ENCODE measurements around the gene AOPEP.
A peak's percentile ranks its signal among the peaks of the same experiment; 100 is the strongest.

Gene AOPEP

GRCh38 chr9:95031711-95032461 is 305.4 kb downstream of the AOPEP start:
- no peak for DNase-seq (ENCODE audit: low read depth in 2 of 2)

- DNase-seq (ENCODE audit: low read depth in 2 of 2), result no peak
Observed at GRCh38 chr9:95032580-95033341, 306.3 kb downstream of the AOPEP start.

DNA sequence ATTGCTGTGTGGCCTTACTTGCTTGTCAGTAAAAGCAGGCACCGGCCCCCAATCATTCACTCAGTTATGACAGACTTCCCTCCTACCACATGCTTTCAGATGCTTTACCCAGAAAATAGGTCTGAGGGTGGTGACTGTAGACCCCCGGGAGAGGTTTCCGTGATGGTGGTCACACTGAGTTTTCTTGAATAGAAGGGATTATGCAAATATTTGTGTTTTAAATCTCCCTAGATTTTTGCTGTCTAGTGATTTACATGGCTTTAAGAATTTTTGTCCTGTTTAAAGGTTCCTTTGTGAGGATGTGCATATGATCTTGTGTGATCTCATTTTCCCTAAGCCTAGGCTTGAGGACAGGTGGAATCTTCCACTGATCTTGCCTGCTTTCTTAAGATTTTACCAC is 309.3 kb downstream of the AOPEP start:
- DNase-seq (ENCODE audit: low read depth in 2 of 2), result no peak

DNA sequence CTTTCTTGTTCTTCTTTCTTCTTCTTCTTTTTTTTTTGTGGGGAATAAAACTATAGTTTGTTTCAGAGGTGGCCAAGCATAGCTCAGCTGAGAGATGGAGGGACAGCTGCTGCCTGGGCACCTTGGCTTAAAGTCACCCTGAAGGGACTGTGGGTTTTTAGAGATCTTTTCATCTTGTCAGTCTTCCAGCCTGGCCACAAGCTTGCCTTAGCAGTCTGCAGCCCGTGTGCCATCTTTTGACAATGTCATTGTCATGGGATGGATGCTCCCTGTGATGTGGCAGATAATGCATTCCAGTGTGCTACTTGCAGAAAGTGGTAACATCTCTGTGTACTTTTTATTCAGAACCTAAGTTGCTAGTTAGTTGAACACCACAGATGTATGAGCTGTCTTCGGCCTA is 310.2 kb downstream of the AOPEP start:
- DNase-seq (ENCODE audit: low read depth in 2 of 2), result no peak

- DNase-seq (ENCODE audit: low read depth in 2 of 2), result no peak
Observed at GRCh38 chr9:95037789-95038521, 311.5 kb downstream of the AOPEP start.

GRCh38 chr9:95038666-95039065 is 312.2 kb downstream of the AOPEP start:
- DNase-seq (ENCODE audit: low read depth in 2 of 2), result no peak

GRCh38 chr9:95040106-95040505 is 313.6 kb downstream of the AOPEP start:
- no peak for DNase-seq (ENCODE audit: low read depth in 2 of 2)

- DNase-seq (ENCODE audit: low read depth in 2 of 2), result no peak
Observed at GRCh38 chr9:95043826-95044225, 317.3 kb downstream of the AOPEP start.

- no peak for DNase-seq (ENCODE audit: low read depth in 2 of 2)
Observed at GRCh38 chr9:95044731-95045508, 318.4 kb downstream of the AOPEP start.

- no peak for DNase-seq (ENCODE audit: low read depth in 2 of 2)
Observed at GRCh38 chr9:95045751-95046150, 319.3 kb downstream of the AOPEP start.

DNA sequence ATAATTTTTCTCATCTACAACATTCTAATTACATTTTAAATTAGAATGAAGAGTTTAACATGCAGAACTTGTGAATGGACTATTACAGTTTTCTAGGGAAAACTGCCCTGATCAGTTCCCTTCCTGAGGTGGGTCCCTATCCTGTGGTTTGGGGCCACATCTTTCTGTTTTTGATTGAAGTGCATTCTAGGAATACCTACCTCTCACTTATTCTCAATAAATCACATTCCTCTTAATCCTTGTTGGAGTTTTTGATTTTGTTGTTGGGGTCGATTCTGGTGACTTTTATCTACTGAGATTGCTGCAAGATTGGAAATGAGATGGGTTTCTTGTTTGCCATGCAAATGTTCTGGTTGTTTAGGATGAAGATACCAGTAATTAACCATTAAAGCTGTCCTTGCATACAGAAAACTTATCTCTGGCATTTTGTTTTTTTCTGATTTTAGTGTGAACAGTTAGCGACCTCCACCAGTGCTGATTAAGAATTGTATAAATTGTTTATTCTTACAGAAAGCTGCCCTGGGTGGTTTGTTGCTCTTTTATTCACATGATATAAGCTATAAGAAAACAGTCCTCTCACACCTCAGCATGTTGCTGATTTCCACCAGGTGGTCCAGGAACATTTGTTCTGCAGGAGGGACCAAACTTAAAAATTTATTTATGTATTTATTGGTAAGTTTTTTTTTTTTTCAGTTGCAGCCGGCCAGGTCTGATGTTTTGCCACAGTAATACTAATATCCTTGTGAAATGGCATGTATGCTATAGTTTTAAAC is 321.1 kb downstream of the AOPEP start:
- DNase-seq (ENCODE audit: low read depth in 2 of 2), result no peak

GRCh38 chr9:95048225-95049087 is 322.0 kb downstream of the AOPEP start:
- DNase-seq (ENCODE audit: low read depth in 2 of 2), result peak; percentile 25 to 55

DNA sequence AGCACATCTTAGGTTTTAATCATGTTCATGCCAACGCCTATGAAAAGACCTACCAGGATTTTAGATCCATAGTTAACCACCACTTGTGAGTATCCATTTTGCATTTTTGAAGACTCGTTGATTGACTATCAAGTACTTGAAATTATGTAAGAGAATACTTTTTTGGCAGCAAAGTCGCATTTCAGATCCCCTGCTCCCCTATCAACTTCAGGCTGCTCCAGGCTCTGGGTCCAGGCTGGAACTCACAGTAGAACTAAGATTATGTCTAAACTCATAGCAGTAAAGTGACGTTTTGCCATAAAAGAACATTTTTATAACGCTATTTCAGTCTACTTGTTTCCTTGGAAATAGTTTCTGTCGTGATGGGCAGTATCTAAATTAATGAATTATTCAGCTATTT is 323.3 kb downstream of the AOPEP start:
- no peak for DNase-seq (ENCODE audit: low read depth in 2 of 2)

GRCh38 chr9:95053611-95054570 is 327.4 kb downstream of the AOPEP start:
- DNase-seq (ENCODE audit: low read depth in 2 of 2), result no peak

GRCh38 chr9:95055334-95055850 is 328.9 kb downstream of the AOPEP start:
- DNase-seq (ENCODE audit: low read depth in 2 of 2), result no peak

- no peak for DNase-seq (ENCODE audit: low read depth in 2 of 2)
Observed at GRCh38 chr9:95055851-95056551, 329.5 kb downstream of the AOPEP start.

DNA sequence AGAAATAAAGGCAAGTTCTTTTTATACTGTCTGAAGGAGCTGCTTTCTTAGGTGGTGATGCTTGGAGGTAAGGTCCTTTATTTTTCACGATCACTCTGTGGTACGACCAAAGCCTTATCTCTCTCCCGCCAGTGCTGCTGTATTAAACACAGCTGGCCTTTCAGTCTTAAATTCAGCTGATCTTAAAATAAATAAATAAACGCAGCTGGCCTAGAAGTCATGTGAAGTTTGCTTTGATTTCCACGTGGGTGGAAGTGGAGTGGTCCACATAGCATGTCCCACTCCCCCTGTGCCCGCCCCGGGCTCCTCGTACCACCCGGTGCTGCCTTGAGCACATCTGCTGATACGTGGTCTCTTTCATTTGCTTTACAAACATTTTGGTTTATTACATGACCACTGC is 330.6 kb downstream of the AOPEP start:
- no peak for DNase-seq (ENCODE audit: low read depth in 2 of 2)
